Measurements from ENCODE around the gene BMERB1.
"Not testable (repeated sequence)": the region's sequence is repeated elsewhere in the genome, so short reads cannot be mapped to it uniquely, and the experiment has no call there.

The BMERB1 gene

DNA sequence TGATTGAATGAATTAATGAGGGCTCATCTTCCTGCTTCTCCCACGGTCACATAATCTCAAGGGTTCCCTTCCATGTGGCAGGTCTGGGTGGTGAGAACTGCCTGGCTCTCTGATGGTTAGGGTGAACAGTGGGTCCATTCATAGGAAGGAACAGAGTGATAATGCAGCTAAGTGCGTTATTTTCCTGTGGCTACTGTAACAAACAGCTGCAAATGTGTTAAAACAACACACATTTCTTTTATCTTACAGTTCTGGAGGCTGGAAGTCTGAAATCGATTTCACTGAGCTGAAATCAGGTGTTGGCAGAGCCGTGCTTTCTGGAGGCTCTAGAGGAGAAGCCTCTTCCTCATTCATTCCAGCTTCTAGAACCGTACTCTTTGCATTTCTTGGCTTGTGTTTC lies 95.3 kb downstream of the BMERB1 start:
- no peak for DNase-seq

DNA sequence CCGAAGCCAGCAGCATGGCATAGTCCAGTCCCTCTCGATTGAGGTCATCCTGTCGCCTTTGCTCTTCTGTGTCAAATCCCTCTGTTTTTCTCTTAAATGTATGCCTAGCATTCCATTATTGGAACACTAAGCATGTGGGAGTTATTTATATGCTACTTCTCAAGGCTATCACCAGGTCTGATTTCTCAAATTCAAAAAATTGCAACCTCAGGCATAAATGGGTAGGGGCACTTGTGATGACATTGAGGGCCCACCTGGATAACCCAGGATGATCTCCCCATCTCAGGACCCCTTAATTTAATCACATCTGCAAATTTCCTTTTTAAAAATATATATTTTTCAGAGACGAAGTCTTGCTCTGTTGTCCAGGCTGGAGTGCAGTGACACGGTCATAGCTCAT lies 95.7 kb downstream of the BMERB1 start:
- no peak for DNase-seq

- no peak for DNase-seq
These were observed 98.4 kb downstream of the BMERB1 start for GRCh38 chr16:15532825-15533224.

DNA sequence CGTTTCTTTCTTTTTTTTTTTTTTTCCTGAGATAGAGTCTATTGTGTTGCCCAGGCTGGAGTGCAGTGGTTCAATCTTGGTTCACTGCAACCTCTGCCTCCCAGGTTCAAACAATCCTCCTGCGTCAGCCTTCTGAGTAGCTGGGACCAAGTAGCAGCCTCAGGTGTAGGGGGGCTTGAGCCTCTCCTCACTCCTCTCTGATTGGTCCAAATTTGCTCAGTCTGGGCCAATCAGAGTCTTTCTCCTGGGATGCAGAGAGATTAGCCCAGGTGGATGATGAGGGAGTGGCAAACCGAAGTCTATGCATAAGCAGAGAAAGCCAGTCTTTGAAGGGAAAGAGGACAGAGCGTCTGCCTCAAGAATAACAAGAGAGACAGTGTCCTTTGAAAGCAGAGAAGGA lies 99.0 kb downstream of the BMERB1 start:
- no peak for DNase-seq

GRCh38 chr16:15535772-15536171 lies 101.4 kb downstream of the BMERB1 start:
- DNase-seq = no peak

GRCh38 chr16:15536843-15537242 lies 102.5 kb downstream of the BMERB1 start:
- no peak for DNase-seq

DNA sequence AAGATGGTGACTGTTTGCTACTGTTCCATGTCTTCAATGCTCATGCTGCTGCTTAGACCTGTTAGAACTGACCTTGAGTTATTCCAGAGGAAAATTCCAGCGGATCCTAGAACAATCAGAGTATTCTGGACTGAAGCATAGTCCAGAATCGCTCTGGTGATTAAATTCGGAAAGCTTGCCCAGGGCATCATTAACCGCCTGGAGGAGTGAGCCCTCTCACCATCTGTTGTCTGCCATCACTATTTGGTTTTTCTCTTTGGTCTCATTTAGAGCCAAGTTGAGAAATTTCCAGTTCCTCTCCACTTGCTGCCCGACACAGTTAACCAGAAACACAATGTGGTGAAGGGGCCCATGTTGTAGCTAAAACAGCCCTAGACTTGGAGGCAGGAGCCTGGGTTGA lies 104.1 kb downstream of the BMERB1 start:
- DNase-seq = no peak

GRCh38 chr16:15539197-15539596 lies 104.8 kb downstream of the BMERB1 start:
- no peak for DNase-seq

- no peak for DNase-seq
These were observed 107.9 kb downstream of the BMERB1 start for GRCh38 chr16:15542261-15542660.

GRCh38 chr16:15542734-15543347 lies 108.5 kb downstream of the BMERB1 start:
- DNase-seq = no peak

DNA sequence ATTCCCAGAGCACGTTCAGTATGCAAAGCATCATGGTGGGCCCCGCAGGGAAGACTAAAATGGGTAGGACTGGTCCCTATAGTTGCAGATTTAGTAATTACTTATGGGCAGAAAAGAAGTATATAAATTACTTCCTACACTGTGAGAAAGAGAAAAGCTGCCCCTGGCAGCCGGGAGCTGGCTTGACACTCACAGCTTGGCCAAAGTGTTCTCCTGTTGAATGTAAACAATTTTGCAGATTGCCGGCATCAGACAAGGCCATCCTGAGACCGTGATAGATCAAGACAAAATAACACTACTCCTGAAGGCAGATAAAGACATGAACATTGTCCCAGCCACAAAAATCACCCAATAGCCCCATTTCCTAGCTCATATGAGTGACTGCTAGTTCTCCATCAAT lies 110.0 kb downstream of the BMERB1 start:
- no peak for DNase-seq

GRCh38 chr16:15545544-15545943 lies 111.2 kb downstream of the BMERB1 start:
- DNase-seq = no peak

- DNase-seq = not testable (repeated sequence)
These were observed 112.8 kb downstream of the BMERB1 start for GRCh38 chr16:15547072-15547767.

GRCh38 chr16:15547768-15548096 lies 113.3 kb downstream of the BMERB1 start:
- no peak for DNase-seq

DNA sequence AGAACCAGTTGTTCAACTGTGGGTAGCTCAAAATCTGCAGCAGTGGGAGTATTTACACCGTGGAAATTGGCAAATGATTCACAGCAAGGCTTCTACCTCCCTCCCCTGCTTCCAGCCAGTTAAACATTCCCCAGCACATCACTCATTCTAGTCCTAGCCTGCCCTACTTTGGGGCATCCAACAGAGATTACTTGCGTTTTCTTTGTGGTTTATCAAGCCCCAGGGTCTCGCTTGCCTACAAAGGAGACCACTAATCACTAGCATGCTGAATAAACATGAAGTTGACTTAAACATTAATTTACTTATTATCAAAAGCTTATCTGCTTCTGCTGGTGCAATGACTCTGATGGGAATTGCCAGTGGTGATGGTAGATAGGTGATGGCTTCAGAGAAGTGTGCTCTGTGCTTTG lies 114.1 kb downstream of the BMERB1 start:
- no peak for DNase-seq

DNA sequence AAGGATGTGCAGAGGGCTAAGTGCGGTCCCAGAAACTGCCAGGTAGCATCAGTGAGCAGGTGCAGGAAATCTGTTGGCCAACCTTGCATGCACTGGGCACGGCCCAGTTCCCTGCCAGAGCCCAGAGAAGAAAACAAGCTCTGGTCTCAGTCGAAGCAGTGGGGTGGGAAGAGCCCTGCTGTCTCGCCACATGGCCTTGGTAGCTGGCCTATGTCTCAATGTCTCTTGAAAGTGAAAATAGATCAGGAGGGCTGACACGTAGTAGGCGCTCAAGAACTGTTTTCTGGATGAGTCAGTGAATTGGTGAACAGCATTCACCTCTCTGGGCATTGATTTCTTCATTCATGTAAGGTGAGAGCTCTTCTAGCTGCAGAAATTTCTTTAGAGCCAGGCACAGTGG lies 118.1 kb downstream of the BMERB1 start:
- no peak for DNase-seq

- DNase-seq = no peak
These were observed 119.1 kb downstream of the BMERB1 start for GRCh38 chr16:15553313-15554088.

GRCh38 chr16:15556130-15556529 lies 121.7 kb downstream of the BMERB1 start:
- no peak for DNase-seq

- DNase-seq = no peak
These were observed 122.9 kb downstream of the BMERB1 start for GRCh38 chr16:15557258-15557657.

GRCh38 chr16:15559176-15559575 lies 124.8 kb downstream of the BMERB1 start:
- DNase-seq = no peak

DNA sequence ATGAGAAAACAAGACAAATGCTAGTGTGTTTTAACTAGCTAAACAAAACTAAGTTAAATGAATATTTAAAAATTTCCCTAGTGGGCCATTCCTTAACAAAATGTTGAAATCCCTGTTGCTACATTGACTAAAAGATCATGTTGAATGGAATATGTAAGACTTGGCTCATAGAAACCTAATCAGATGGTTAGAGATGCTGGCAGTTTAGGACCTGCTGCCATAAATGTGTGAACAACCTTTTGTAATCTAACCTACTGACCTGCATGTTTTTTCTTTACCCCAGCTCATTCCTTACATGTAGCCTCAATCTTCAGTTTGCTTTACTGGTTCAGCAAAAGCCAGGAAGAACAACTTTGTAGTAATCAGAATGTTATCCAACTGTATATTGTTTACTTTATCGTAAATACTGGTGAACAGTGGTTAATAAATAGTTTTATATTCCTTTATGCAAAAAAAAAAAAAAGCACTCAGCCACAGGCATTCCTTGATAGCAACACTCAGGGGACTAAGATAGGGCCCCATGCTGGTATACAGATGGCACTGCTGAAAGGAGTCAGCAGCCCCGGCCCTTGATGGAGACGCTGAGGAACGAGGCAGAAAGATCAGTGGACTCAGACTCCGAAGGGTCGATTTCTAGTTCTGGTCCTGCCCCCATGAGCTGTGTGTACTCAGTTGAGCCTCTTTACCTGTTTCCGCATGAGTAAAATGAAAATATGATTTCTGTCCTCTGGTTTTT lies 130.4 kb downstream of the BMERB1 start:
- no peak for DNase-seq

- DNase-seq = no peak
These were observed 131.7 kb downstream of the BMERB1 start for GRCh38 chr16:15566095-15566494.

- DNase-seq = no peak
These were observed 133.4 kb downstream of the BMERB1 start for GRCh38 chr16:15567823-15568222.

DNA sequence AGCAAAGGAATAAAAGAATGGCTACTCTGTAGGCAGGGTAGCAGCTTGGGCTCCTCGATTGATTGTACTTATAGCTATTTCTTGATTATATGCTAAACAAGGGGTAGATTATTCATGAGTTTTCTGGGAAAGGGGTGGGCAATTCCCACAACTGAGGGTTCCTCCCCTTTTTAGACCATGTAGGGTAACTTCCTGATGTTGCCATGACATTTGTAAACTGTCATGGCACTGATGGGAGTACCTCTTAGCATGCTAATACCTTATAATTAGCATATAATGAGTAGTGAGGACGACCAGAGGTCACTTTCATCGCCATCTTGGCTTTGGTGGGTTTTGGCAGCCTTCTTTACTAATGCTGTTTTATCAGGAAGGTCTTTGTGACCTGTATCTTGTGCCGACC lies 136.3 kb downstream of the BMERB1 start:
- DNase-seq = not testable (repeated sequence)
